Measurements from ENCODE around the gene BSG. TPM values are rescaled to one million over a fixed set of nuclear protein-coding genes. Genes with fewer than 3 reads are reported as not detected.

The BSG gene
- total RNA-seq, 2 donors from 2014 or later: 557 to 1,261 TPM

DNA sequence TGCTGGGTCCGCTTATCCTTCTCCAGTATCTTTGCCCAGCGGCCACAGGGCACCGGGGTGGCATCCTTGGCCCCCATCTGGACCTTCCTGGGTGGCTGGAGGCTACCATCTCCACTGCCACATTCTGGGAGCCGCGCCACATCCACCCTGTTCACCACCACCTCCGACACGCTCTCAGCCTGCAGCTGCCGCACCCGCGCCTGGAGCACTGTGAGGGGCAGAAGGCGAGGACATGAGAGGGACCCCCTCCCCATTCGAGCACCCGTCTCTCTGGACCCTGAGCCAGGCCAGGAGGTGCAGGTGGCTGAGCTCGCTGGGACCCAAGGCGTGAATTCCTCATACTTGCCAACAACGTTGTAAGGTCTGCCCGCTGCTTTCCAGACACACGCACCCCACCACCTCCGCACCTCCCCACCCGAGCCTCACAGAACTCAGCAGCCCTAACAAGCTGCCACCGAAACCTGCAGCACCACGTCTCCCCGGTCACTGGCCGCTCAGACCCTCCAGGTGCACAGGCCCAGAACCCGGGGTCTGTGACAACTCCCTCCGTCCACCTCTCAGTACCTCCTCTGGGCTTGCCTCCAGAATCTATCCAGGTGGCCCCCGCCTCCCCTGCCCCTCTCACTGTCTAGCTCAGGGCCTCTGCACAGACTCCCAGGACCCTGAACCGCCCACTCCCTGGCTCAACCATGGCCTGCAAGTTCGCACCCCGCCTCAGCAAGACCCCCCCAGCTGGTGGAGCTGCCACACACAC, 57.7 kb downstream of the BSG start:
- TF ChIP-seq POLR2AphosphoS5 (IDR thresholded peaks at IDR 0.05) (no peak), POLR2A (IDR thresholded peaks at IDR 0.05) (no peak)
- TF ChIP-seq, protein P1, sequence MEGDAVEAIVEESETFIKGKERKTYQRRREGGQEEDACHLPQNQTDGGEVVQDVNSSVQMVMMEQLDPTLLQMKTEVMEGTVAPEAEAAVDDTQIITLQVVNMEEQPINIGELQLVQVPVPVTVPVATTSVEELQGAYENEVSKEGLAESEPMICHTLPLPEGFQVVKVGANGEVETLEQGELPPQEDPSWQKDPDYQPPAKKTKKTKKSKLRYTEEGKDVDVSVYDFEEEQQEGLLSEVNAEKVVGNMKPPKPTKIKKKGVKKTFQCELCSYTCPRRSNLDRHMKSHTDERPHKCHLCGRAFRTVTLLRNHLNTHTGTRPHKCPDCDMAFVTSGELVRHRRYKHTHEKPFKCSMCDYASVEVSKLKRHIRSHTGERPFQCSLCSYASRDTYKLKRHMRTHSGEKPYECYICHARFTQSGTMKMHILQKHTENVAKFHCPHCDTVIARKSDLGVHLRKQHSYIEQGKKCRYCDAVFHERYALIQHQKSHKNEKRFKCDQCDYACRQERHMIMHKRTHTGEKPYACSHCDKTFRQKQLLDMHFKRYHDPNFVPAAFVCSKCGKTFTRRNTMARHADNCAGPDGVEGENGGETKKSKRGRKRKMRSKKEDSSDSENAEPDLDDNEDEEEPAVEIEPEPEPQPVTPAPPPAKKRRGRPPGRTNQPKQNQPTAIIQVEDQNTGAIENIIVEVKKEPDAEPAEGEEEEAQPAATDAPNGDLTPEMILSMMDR (IDR thresholded peaks at IDR 0.05): no peak
- Histone ChIP-seq H3K27me3 (replicated peaks; ENCODE audit: insufficient read depth) (no peaks in the 10 kb centered on the region), H3K9me3 (no peaks in the 10 kb centered on the region), H3K4me3 (no peak overlapping the region), H3K27ac (no peak overlapping the region), H3K36me3 (no peaks in the 10 kb centered on the region), H3K4me1 (replicated peaks) (no peaks in the 10 kb centered on the region)
- intact Hi-C loops (cut with DNase I): no loop called here
- no peak for DNase-seq (ENCODE audit: low spot score)
- WGBS: 93% methylated on average over 29 of the region's 30 CpGs

DNA sequence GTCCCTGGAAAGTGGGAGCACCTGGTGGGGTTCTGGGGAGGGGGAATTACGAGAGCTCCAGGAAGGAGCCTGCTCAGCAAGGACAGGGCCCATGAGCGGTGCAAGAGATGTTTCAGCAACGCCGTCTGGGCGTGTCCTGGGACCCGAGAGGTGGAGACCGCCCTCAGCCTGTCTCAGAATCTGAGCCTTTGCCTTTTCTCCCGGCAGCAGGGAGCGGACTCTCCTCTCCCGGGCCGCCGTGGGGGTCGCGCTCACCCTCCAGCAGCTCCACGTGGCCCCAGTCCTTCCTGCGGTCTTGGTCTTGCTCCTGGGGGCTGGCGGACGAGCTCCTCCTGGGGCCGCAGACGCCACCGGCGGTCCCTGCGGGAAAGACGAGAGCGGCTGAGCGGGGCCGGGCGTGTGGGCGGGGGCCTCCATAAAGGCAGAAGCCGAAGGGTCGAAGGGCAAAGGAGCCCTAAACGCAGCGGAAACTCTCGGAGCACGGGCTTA, 60.2 kb downstream of the BSG start:
- H3K4me1 ChIP-seq (replicated peaks): no peaks in the 10 kb centered on the region
- 4% methylated on average over 34 of the region's 35 CpGs for WGBS
- peak overlapping the region; percentile 0 to 54 for H3K27ac ChIP-seq
- no peaks in the 10 kb centered on the region for H3K27me3 ChIP-seq (replicated peaks; ENCODE audit: insufficient read depth)
- peak overlapping the region; percentile 59 to 89 for H3K4me3 ChIP-seq
- TF ChIP-seq POLR2AphosphoS5 (IDR thresholded peaks at IDR 0.05) (no peak), POLR2A (IDR thresholded peaks at IDR 0.05) (no peak)
- TF ChIP-seq, protein P1 (IDR thresholded peaks at IDR 0.05): no peak
- no peaks in the 10 kb centered on the region for H3K36me3 ChIP-seq
- intact Hi-C loops (cut with DNase I): no loop called here
- no peak for DNase-seq (ENCODE audit: low spot score)
- no peaks in the 10 kb centered on the region for H3K9me3 ChIP-seq

Other genes with a start within 250 kb of the BSG start
- 10 to 100 TPM; 16.9 to 37.1 TPM for gene MIER2, start 227.8 kb upstream of the BSG start, total RNA-seq
- 1 to 10 TPM in 1 of 2 donors, under 1 TPM in 1; 0.59 to 3.1 TPM for gene C2CD4C, start 163.4 kb upstream of the BSG start, total RNA-seq
- 10 to 100 TPM; 52.2 to 83.4 TPM for gene SHC2, start 111.6 kb upstream of the BSG start, total RNA-seq
- gene MADCAM1, start 76.1 kb upstream of the BSG start, total RNA-seq: under 1 TPM; 0.80 to 0.91 TPM
- gene TPGS1, start 65.1 kb upstream of the BSG start, total RNA-seq: 10 to 100 TPM; 90.0 to 94.9 TPM
- 100 to 1,000 TPM in 1 of 2 donors, 10 to 100 TPM in 1; 93.4 to 159 TPM for gene CDC34, start 40.8 kb upstream of the BSG start, total RNA-seq
- gene GZMM, start 28.5 kb upstream of the BSG start, total RNA-seq: under 1 TPM in 1 of 2 donors, not detected in 1; 0.68 TPM
- gene HCN2, start 17.3 kb downstream of the BSG start, total RNA-seq: 1 to 10 TPM in 1 of 2 donors, under 1 TPM in 1; 0.14 to 8.5 TPM
- gene POLRMT, start 60.9 kb downstream of the BSG start, total RNA-seq: 100 to 1,000 TPM in 1 of 2 donors, 10 to 100 TPM in 1; 34.7 to 106 TPM
- gene FGF22, start 67.3 kb downstream of the BSG start, total RNA-seq: 1 to 10 TPM in 1 of 2 donors, not detected in 1; 4.4 TPM
- 100 to 1,000 TPM in 1 of 2 donors, 10 to 100 TPM in 1; 70.7 to 109 TPM for gene RNF126, start 90.6 kb downstream of the BSG start, total RNA-seq
- gene FSTL3, start 103.8 kb downstream of the BSG start, total RNA-seq: 100 to 1,000 TPM in 1 of 2 donors, 10 to 100 TPM in 1; 69.3 to 241 TPM
- 1 to 10 TPM in 1 of 2 donors, not detected in 1; 1.7 TPM for gene PRSS57, start 122.9 kb downstream of the BSG start, total RNA-seq
- gene PALM, start 136.3 kb downstream of the BSG start, total RNA-seq: 10 to 100 TPM; 40.9 to 58.7 TPM
- 1 to 10 TPM; 7.3 to 9.3 TPM for gene MISP, start 178.5 kb downstream of the BSG start, total RNA-seq
- 100 to 1,000 TPM; 153 to 222 TPM for gene PTBP1, start 224.9 kb downstream of the BSG start, total RNA-seq
- gene PLPPR3, start 249.4 kb downstream of the BSG start, total RNA-seq: 10 to 100 TPM in 1 of 2 donors, under 1 TPM in 1; 0.27 to 20.3 TPM

All from prostate gland (tissue), 2 donors.